ENCODE measurements around the gene SCN4A. TPM values are rescaled to one million over a fixed set of nuclear protein-coding genes. Genes with fewer than 3 reads are reported as not detected.

SCN4A gene
- total and polyA plus RNA-seq, 2 of the 13 experiments (the other 11 are each of a cell fraction or from before 2014, with no cell fraction given): 0.02 to 0.03 TPM

- TF ChIP-seq, protein P1, sequence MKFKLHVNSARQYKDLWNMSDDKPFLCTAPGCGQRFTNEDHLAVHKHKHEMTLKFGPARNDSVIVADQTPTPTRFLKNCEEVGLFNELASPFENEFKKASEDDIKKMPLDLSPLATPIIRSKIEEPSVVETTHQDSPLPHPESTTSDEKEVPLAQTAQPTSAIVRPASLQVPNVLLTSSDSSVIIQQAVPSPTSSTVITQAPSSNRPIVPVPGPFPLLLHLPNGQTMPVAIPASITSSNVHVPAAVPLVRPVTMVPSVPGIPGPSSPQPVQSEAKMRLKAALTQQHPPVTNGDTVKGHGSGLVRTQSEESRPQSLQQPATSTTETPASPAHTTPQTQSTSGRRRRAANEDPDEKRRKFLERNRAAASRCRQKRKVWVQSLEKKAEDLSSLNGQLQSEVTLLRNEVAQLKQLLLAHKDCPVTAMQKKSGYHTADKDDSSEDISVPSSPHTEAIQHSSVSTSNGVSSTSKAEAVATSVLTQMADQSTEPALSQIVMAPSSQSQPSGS (CRISPR knock-in tag; IDR thresholded peaks at IDR 0.05): no peak
- peak; percentile 56; the same call in 1 of the 2 replicates for TF ChIP-seq TBX2 (CRISPR knock-in tag; IDR thresholded peaks at IDR 0.05; ENCODE audit: borderline replicate concordance)
- TF ChIP-seq ZNF562 (CRISPR knock-in tag; IDR thresholded peaks at IDR 0.05; ENCODE audit: borderline replicate concordance): no peak
- no peak for TF ChIP-seq PHF20 (CRISPR knock-in tag; IDR thresholded peaks at IDR 0.05)
- TF ChIP-seq ZMYM3 (CRISPR knock-in tag; IDR thresholded peaks at IDR 0.05): peak; percentile 13; the same call in 1 of the 2 replicates
- TF ChIP-seq, protein P2, sequence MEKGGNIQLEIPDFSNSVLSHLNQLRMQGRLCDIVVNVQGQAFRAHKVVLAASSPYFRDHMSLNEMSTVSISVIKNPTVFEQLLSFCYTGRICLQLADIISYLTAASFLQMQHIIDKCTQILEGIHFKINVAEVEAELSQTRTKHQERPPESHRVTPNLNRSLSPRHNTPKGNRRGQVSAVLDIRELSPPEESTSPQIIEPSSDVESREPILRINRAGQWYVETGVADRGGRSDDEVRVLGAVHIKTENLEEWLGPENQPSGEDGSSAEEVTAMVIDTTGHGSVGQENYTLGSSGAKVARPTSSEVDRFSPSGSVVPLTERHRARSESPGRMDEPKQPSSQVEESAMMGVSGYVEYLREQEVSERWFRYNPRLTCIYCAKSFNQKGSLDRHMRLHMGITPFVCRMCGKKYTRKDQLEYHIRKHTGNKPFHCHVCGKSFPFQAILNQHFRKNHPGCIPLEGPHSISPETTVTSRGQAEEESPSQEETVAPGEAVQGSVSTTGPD (CRISPR knock-in tag; IDR thresholded peaks at IDR 0.05): no peak
- TF ChIP-seq PLRG1 (conservative IDR thresholded peaks at IDR 0.05): no peak
- TF ChIP-seq ZNF234 (CRISPR knock-in tag; conservative IDR thresholded peaks at IDR 0.05): no peak
- TF ChIP-seq, protein P3, sequence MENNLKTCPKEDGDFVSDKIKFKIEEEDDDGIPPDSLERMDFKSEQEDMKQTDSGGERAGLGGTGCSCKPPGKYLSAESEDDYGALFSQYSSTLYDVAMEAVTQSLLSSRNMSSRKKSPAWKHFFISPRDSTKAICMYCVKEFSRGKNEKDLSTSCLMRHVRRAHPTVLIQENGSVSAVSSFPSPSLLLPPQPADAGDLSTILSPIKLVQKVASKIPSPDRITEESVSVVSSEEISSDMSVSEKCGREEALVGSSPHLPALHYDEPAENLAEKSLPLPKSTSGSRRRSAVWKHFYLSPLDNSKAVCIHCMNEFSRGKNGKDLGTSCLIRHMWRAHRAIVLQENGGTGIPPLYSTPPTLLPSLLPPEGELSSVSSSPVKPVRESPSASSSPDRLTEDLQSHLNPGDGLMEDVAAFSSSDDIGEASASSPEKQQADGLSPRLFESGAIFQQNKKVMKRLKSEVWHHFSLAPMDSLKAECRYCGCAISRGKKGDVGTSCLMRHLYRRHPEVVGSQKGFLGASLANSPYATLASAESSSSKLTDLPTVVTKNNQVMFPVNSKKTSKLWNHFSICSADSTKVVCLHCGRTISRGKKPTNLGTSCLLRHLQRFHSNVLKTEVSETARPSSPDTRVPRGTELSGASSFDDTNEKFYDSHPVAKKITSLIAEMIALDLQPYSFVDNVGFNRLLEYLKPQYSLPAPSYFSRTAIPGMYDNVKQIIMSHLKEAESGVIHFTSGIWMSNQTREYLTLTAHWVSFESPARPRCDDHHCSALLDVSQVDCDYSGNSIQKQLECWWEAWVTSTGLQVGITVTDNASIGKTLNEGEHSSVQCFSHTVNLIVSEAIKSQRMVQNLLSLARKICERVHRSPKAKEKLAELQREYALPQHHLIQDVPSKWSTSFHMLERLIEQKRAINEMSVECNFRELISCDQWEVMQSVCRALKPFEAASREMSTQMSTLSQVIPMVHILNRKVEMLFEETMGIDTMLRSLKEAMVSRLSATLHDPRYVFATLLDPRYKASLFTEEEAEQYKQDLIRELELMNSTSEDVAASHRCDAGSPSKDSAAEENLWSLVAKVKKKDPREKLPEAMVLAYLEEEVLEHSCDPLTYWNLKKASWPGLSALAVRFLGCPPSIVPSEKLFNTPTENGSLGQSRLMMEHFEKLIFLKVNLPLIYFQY (CRISPR knock-in tag; IDR thresholded peaks at IDR 0.05; ENCODE audit: borderline replicate concordance): no peak
- TF ChIP-seq WIZ (CRISPR knock-in tag; IDR thresholded peaks at IDR 0.05): no peak
- no peak for TF ChIP-seq IKZF5 (CRISPR knock-in tag; IDR thresholded peaks at IDR 0.05)
- TF ChIP-seq, protein P4, sequence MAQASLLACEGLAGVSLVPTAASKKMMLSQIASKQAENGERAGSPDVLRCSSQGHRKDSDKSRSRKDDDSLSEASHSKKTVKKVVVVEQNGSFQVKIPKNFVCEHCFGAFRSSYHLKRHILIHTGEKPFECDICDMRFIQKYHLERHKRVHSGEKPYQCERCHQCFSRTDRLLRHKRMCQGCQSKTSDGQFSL (CRISPR knock-in tag; IDR thresholded peaks at IDR 0.05): no peak
- peak; percentile 60; the same call in 1 of the 2 replicates for TF ChIP-seq NCOA2 (CRISPR knock-in tag; IDR thresholded peaks at IDR 0.05)
- TF ChIP-seq BCL6 (CRISPR knock-in tag; IDR thresholded peaks at IDR 0.05): no peak
- TF ChIP-seq CEBPG (CRISPR knock-in tag; IDR thresholded peaks at IDR 0.05): no peak
- TF ChIP-seq DR1 (CRISPR knock-in tag; IDR thresholded peaks at IDR 0.05): no peak
- TF ChIP-seq, protein P5, sequence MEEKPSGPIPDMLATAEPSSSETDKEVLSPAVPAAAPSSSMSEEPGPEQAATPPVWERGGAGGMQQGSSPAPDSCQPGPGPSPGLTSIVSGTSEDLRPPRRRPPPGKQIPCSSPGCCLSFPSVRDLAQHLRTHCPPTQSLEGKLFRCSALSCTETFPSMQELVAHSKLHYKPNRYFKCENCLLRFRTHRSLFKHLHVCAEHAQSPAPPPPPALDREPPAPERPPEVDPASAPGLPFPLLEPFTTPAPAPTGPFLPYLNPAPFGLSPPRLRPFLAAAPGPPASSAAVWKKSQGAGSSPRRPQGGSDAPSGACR (CRISPR knock-in tag; IDR thresholded peaks at IDR 0.05): no peak
- 0 out of 2 replicates have a peak, but pooled peaks have one; percentile 22 for TF ChIP-seq SP5 (CRISPR knock-in tag; IDR thresholded peaks at IDR 0.05; ENCODE audit: borderline replicate concordance, low read depth)
Observed at GRCh38 chr17:63962298-63962744, 10.4 kb downstream of the SCN4A start (continued).

Measured in HepG2 (cell line).